GM23338 (cell line): ENCODE measurements around the gene SLC6A7. TPM values are rescaled to one million over a fixed set of nuclear protein-coding genes. Genes with fewer than 3 reads are reported as not detected.
"Not testable (repeated sequence)": the region's sequence is repeated elsewhere in the genome, so short reads cannot be mapped to it uniquely, and the experiment has no call there.

Experiments used
- ATAC-seq: fragments of 200-7000 bp; cut with Tn5 transposase; 3 replicates; pipeline ENCODE4 v1.9.1; 2020
- DNase-seq: peaks from one replicate; pipeline ENCODE4 v3.0.0-alpha.2; 2015; ENCODE audit warnings: low spot score
- H2AFZ ChIP-seq: fragments of 200-600 bp; sonication (generic); 2 replicates; pipeline ENCODE4 v1.8.0; 2016; ENCODE audit warnings: antibody characterized with exemption, mild to moderate bottlenecking, moderate library complexity
- H3F3A ChIP-seq: fragments of 200-600 bp; sonication (generic); replicated peaks from 2 replicates; pipeline ENCODE4 v1.8.0; 2017; ENCODE audit warnings: antibody characterized with exemption, mixed run types, low read depth
- H3K27ac ChIP-seq: fragments of 200-600 bp; sonication (generic); 2 replicates; pipeline ENCODE4 v1.6.1; 2016; ENCODE audit warnings: low read depth
- H3K27me3 ChIP-seq: fragments of 200-600 bp; sonication (generic); 2 replicates; pipeline ENCODE4 v1.8.0; 2016; ENCODE audit warnings: mild to moderate bottlenecking, mixed run types, moderate library complexity; ENCODE audit not compliant: insufficient read depth
- H3K36me3 ChIP-seq: fragments of 200-600 bp; sonication (generic); 2 replicates; pipeline ENCODE4 v1.8.0; 2016; ENCODE audit warnings: mild to moderate bottlenecking; ENCODE audit not compliant: insufficient read depth
- H3K4me1 ChIP-seq: fragments of 200-600 bp; sonication (generic); 2 replicates; pipeline ENCODE4 v1.8.0; 2016; ENCODE audit warnings: mild to moderate bottlenecking, moderate library complexity; ENCODE audit not compliant: insufficient read depth
- H3K4me2 ChIP-seq: fragments of 200-600 bp; sonication (generic); 2 replicates; pipeline ENCODE4 v1.7.1; 2017; ENCODE audit warnings: mixed run types
- H3K4me3 ChIP-seq: fragments of 200-600 bp; sonication (generic); 2 replicates; pipeline ENCODE4 v1.6.1; 2016; ENCODE audit warnings: mixed run types
- H3K79me2 ChIP-seq: fragments of 200-600 bp; sonication (generic); replicated peaks from 2 replicates; pipeline ENCODE4 v1.8.0; 2017; ENCODE audit warnings: mild to moderate bottlenecking; ENCODE audit not compliant: insufficient read depth
- H3K9me2 ChIP-seq: fragments of 200-600 bp; sonication (generic); 2 replicates; pipeline ENCODE4 v1.8.0; 2017; ENCODE audit not compliant: insufficient read depth
- H4K20me1 ChIP-seq: fragments of 200-600 bp; sonication (generic); replicated peaks from 2 replicates; pipeline ENCODE4 v1.8.0; 2017; ENCODE audit warnings: mild to moderate bottlenecking; ENCODE audit not compliant: insufficient read depth
- H3K27ac Mint-ChIP-seq: 2 replicates; pipeline ENCODE4 v1.8.0; 2020; ENCODE audit warnings: inconsistent platforms, mild to moderate bottlenecking, moderate library complexity, mixed read lengths
- H3K27me3 Mint-ChIP-seq: 3 replicates; pipeline ENCODE4 v1.8.0; 2022; ENCODE audit warnings: low read depth, mild to moderate bottlenecking, moderate library complexity, mixed read lengths, inconsistent platforms; ENCODE audit not compliant: insufficient read depth, poor library complexity
- H3K36me3 Mint-ChIP-seq: 3 replicates; pipeline ENCODE4 v1.8.0; 2021; ENCODE audit warnings: low read depth, mild to moderate bottlenecking, inconsistent platforms, moderate library complexity, mixed read lengths
- H3K4me1 Mint-ChIP-seq: 3 replicates; pipeline ENCODE4 v1.8.0; 2020; ENCODE audit warnings: mild to moderate bottlenecking, inconsistent platforms, mixed read lengths
- H3K4me3 Mint-ChIP-seq: 3 replicates; pipeline ENCODE4 v1.8.0; 2021; ENCODE audit warnings: moderate library complexity, mild to moderate bottlenecking, inconsistent platforms, mixed read lengths
- H3K9me3 Mint-ChIP-seq: 3 replicates; pipeline ENCODE4 v1.8.0; 2020; ENCODE audit warnings: moderate library complexity, mild to moderate bottlenecking, inconsistent platforms, mixed read lengths
- JUNB ChIP-seq: IDR thresholded peaks from one replicate; pipeline ENCODE4 v1.6.1; 2016; ENCODE audit warnings: antibody characterized with exemption; ENCODE audit not compliant: unreplicated experiment
- NANOG ChIP-seq: IDR thresholded peaks from 2 replicates; pipeline ENCODE4 v1.6.1; 2016; ENCODE audit warnings: antibody characterized with exemption, borderline replicate concordance
- POLR2AphosphoS5 ChIP-seq: IDR thresholded peaks from 2 replicates; pipeline ENCODE4 v1.6.1; 2016; ENCODE audit warnings: antibody characterized with exemption, low read depth
- STAT1 ChIP-seq: IDR thresholded peaks from one replicate; pipeline ENCODE4 v1.6.1; 2016; ENCODE audit warnings: antibody characterized with exemption; ENCODE audit not compliant: unreplicated experiment
- polyA plus RNA-seq: library from polyadenylated mRNA; unstranded; fragments of >200 nt; fragmentation: Nextera tagmentation; extraction: Ambion mirVana; gene quantifications from 2 replicates; pipeline ENCODE4 v1.2.1, GENCODE V29; 2016
- total RNA-seq: library from RNA; depleted of rRNA; stranded (reverse); fragments of >200 nt; shearing (Covaris generic); gene quantifications from 2 replicates; pipeline ENCODE4 v1.2.3, GENCODE V29; 2014
- TF ChIP-seq, protein P1 (sequence below): fragments of 250-450 bp; sonication (Bioruptor Pico); IDR thresholded peaks from 2 replicates; pipeline ENCODE4 v1.5.0; 2020; ENCODE audit warnings: mild to moderate bottlenecking, moderate library complexity
- TF ChIP-seq, protein P2 (sequence below): IDR thresholded peaks from one replicate; pipeline ENCODE4 v1.6.1; 2018; ENCODE audit warnings: antibody characterized with exemption; ENCODE audit not compliant: unreplicated experiment

Gene SLC6A7
- total and polyA plus RNA-seq, 2 experiments from 2014 or later: not detected

- no peaks in the 10 kb centered on the region for H3K36me3 Mint-ChIP-seq
- no peaks in the 10 kb centered on the region for H4K20me1 ChIP-seq
- no peaks in the 10 kb centered on the region for H3K4me1 ChIP-seq
- H3K4me3 Mint-ChIP-seq: no peak overlapping the region
- peaks cover 6% of the 10 kb centered on the region for H3K27me3 Mint-ChIP-seq
- H3K36me3 ChIP-seq: no peaks in the 10 kb centered on the region
- H3K27ac ChIP-seq: no peak overlapping the region
- no peaks in the 10 kb centered on the region for H3K9me3 Mint-ChIP-seq
- H2AFZ ChIP-seq: no peak overlapping the region
- no peaks in the 10 kb centered on the region for H3K9me2 ChIP-seq
- no peak for ATAC-seq
- DNase-seq: no peak
- H3F3A ChIP-seq: no peaks in the 10 kb centered on the region
- H3K27me3 ChIP-seq: no peaks in the 10 kb centered on the region
- TF ChIP-seq, protein P1, sequence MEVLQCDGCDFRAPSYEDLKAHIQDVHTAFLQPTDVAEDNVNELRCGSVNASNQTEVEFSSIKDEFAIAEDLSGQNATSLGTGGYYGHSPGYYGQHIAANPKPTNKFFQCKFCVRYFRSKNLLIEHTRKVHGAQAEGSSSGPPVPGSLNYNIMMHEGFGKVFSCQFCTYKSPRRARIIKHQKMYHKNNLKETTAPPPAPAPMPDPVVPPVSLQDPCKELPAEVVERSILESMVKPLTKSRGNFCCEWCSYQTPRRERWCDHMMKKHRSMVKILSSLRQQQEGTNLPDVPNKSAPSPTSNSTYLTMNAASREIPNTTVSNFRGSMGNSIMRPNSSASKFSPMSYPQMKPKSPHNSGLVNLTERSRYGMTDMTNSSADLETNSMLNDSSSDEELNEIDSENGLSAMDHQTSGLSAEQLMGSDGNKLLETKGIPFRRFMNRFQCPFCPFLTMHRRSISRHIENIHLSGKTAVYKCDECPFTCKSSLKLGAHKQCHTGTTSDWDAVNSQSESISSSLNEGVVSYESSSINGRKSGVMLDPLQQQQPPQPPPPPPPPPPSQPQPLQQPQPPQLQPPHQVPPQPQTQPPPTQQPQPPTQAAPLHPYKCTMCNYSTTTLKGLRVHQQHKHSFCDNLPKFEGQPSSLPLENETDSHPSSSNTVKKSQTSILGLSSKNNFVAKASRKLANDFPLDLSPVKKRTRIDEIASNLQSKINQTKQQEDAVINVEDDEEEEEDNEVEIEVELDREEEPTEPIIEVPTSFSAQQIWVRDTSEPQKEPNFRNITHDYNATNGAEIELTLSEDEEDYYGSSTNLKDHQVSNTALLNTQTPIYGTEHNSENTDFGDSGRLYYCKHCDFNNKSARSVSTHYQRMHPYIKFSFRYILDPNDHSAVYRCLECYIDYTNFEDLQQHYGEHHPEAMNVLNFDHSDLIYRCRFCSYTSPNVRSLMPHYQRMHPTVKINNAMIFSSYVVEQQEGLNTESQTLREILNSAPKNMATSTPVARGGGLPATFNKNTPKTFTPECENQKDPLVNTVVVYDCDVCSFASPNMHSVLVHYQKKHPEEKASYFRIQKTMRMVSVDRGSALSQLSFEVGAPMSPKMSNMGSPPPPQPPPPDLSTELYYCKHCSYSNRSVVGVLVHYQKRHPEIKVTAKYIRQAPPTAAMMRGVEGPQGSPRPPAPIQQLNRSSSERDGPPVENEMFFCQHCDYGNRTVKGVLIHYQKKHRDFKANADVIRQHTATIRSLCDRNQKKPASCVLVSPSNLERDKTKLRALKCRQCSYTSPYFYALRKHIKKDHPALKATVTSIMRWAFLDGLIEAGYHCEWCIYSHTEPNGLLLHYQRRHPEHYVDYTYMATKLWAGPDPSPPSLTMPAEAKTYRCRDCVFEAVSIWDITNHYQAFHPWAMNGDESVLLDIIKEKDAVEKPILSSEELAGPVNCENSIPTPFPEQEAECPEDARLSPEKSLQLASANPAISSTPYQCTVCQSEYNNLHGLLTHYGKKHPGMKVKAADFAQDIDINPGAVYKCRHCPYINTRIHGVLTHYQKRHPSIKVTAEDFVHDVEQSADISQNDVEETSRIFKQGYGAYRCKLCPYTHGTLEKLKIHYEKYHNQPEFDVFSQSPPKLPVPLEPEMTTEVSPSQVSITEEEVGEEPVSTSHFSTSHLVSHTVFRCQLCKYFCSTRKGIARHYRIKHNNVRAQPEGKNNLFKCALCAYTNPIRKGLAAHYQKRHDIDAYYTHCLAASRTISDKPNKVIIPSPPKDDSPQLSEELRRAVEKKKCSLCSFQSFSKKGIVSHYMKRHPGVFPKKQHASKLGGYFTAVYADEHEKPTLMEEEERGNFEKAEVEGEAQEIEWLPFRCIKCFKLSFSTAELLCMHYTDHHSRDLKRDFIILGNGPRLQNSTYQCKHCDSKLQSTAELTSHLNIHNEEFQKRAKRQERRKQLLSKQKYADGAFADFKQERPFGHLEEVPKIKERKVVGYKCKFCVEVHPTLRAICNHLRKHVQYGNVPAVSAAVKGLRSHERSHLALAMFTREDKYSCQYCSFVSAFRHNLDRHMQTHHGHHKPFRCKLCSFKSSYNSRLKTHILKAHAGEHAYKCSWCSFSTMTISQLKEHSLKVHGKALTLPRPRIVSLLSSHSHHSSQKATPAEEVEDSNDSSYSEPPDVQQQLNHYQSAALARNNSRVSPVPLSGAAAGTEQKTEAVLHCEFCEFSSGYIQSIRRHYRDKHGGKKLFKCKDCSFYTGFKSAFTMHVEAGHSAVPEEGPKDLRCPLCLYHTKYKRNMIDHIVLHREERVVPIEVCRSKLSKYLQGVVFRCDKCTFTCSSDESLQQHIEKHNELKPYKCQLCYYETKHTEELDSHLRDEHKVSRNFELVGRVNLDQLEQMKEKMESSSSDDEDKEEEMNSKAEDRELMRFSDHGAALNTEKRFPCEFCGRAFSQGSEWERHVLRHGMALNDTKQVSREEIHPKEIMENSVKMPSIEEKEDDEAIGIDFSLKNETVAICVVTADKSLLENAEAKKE: no peak
- TF ChIP-seq JUNB (no peak), STAT1 (no peak), POLR2AphosphoS5 (no peak), NANOG (no peak)
- TF ChIP-seq, protein P2, sequence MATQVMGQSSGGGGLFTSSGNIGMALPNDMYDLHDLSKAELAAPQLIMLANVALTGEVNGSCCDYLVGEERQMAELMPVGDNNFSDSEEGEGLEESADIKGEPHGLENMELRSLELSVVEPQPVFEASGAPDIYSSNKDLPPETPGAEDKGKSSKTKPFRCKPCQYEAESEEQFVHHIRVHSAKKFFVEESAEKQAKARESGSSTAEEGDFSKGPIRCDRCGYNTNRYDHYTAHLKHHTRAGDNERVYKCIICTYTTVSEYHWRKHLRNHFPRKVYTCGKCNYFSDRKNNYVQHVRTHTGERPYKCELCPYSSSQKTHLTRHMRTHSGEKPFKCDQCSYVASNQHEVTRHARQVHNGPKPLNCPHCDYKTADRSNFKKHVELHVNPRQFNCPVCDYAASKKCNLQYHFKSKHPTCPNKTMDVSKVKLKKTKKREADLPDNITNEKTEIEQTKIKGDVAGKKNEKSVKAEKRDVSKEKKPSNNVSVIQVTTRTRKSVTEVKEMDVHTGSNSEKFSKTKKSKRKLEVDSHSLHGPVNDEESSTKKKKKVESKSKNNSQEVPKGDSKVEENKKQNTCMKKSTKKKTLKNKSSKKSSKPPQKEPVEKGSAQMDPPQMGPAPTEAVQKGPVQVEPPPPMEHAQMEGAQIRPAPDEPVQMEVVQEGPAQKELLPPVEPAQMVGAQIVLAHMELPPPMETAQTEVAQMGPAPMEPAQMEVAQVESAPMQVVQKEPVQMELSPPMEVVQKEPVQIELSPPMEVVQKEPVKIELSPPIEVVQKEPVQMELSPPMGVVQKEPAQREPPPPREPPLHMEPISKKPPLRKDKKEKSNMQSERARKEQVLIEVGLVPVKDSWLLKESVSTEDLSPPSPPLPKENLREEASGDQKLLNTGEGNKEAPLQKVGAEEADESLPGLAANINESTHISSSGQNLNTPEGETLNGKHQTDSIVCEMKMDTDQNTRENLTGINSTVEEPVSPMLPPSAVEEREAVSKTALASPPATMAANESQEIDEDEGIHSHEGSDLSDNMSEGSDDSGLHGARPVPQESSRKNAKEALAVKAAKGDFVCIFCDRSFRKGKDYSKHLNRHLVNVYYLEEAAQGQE: no peak
- H3K27ac Mint-ChIP-seq: no peak overlapping the region
- no peak overlapping the region for H3K4me2 ChIP-seq
- H3K4me3 ChIP-seq: no peak overlapping the region
- no peaks in the 10 kb centered on the region for H3K79me2 ChIP-seq
- no peaks in the 10 kb centered on the region for H3K4me1 Mint-ChIP-seq
These were observed 57.9 kb downstream of the SLC6A7 start for GRCh38 chr5:150247726-150248125.

GRCh38 chr5:150248493-150248892, 58.6 kb downstream of the SLC6A7 start:
- not testable (repeated sequence) for H3K4me3 Mint-ChIP-seq, H3K4me1 Mint-ChIP-seq, H3K4me3 ChIP-seq, ATAC-seq, H3K4me2 ChIP-seq, H3K4me1 ChIP-seq, H3K27ac ChIP-seq, H3F3A ChIP-seq, H4K20me1 ChIP-seq, DNase-seq, H3K9me3 Mint-ChIP-seq, H2AFZ ChIP-seq, H3K36me3 Mint-ChIP-seq, H3K79me2 ChIP-seq, H3K27me3 Mint-ChIP-seq, H3K27ac Mint-ChIP-seq, H3K27me3 ChIP-seq, H3K36me3 ChIP-seq, H3K9me2 ChIP-seq
